Activated T-helper 1 cell treated with anti-CD3 and anti-CD28 coated beads, Interleukin-12 subunit alpha, Interleukin-12 subunit beta, Interleukin-2, Interleukin-4 antibody, amounts not matched to agents 30 ng/mL and 10 ng/mL and 1 ng/mL, durations not matched to agents 14 hours and 24 hours and 36 hours (primary cell): ENCODE results near the gene CTCF. TPM values are rescaled to one million over a fixed set of nuclear protein-coding genes. Genes with fewer than 3 reads are reported as not detected.

Source experiments
- DNase-seq: peaks from one replicate; pipeline ENCODE4 v3.0.0; 2021; ENCODE audit warnings: low spot score
- H3K27ac Mint-ChIP-seq: one replicate; pipeline ENCODE4 v1.8.0; 2021; ENCODE audit warnings: mild to moderate bottlenecking, mixed read lengths
- H3K27me3 Mint-ChIP-seq: one replicate; pipeline ENCODE4 v1.8.0; 2022; ENCODE audit warnings: mild to moderate bottlenecking, moderate library complexity, mixed read lengths; ENCODE audit not compliant: insufficient read depth
- H3K36me3 Mint-ChIP-seq: one replicate; pipeline ENCODE4 v1.8.0; 2021; ENCODE audit warnings: low read depth, mixed read lengths
- H3K4me1 Mint-ChIP-seq: one replicate; pipeline ENCODE4 v1.8.0; 2021; ENCODE audit warnings: low read depth, mixed read lengths
- H3K4me3 Mint-ChIP-seq: one replicate; pipeline ENCODE4 v1.8.0; 2021; ENCODE audit warnings: mild to moderate bottlenecking, moderate library complexity, mixed read lengths
- H3K9me3 Mint-ChIP-seq: one replicate; pipeline ENCODE4 v1.8.0; 2021; ENCODE audit warnings: mixed read lengths
- intact Hi-C: fragments of 100-400 bp; cut with micrococcal nuclease; formaldehyde crosslinking; loops from one replicate; pipeline ENCODE4 v1.15.1; 2024
- total RNA-seq: library from RNA; stranded (reverse); gene quantifications from 2 replicates; pipeline ENCODE4 v1.2.3, GENCODE V29; 2022

Gene CTCF
- total RNA-seq, 1 donor from 2014 or later, result 64.7 TPM

DNA sequence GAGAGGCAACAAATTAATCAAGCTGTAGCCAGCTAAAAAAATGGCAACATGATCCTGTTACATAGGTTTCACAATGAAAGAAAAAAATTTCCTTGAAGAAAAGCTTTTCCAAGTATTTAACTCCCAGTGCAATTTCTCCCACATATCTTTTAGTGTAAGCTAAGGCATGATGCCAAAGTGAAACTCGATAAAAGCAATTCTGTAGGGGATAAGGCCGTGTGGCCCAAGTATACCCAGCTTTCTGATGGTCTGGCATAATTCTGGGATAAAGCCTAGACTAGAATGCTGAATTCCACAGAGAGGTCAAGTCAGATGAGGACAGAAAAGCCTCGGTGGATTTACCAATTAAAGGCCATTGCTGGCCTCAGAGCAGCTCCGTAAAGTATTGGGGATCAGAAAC is 36.2 kb downstream of the CTCF start:
- Mint-ChIP-seq H3K36me3 (peaks cover 4% of the 10 kb centered on the region), H3K9me3 (no peaks in the 10 kb centered on the region), H3K27me3 (no peaks in the 10 kb centered on the region), H3K27ac (no peak overlapping the region), H3K4me1 (peaks cover 27% of the 10 kb centered on the region), H3K4me3 (no peak overlapping the region)
- intact Hi-C loops, result loop anchor here (5.0 kb wide), 1 partner anchor 36 kb away; the partner anchor contains the start of gene CTCF
- DNase-seq, result no peak

- Mint-ChIP-seq H3K4me3 (no peak overlapping the region), H3K27ac (peak overlapping the region; percentile 13), H3K4me1 (peaks cover 16% of the 10 kb centered on the region), H3K9me3 (no peaks in the 10 kb centered on the region), H3K36me3 (peaks cover 3% of the 10 kb centered on the region), H3K27me3 (no peaks in the 10 kb centered on the region)
- intact Hi-C loops, result no loop called here
- no peak for DNase-seq
Observed at GRCh38 chr16:67605641-67606040, 43.3 kb downstream of the CTCF start.

GRCh38 chr16:67606632-67607031 is 44.3 kb downstream of the CTCF start:
- no peak for DNase-seq
- no peak overlapping the region for H3K4me3 Mint-ChIP-seq
- peaks cover 16% of the 10 kb centered on the region for H3K4me1 Mint-ChIP-seq
- H3K27me3 Mint-ChIP-seq, result no peaks in the 10 kb centered on the region
- H3K27ac Mint-ChIP-seq, result no peak overlapping the region
- H3K9me3 Mint-ChIP-seq, result no peaks in the 10 kb centered on the region
- H3K36me3 Mint-ChIP-seq, result peaks cover 11% of the 10 kb centered on the region
- intact Hi-C loops, result no loop called here

DNA sequence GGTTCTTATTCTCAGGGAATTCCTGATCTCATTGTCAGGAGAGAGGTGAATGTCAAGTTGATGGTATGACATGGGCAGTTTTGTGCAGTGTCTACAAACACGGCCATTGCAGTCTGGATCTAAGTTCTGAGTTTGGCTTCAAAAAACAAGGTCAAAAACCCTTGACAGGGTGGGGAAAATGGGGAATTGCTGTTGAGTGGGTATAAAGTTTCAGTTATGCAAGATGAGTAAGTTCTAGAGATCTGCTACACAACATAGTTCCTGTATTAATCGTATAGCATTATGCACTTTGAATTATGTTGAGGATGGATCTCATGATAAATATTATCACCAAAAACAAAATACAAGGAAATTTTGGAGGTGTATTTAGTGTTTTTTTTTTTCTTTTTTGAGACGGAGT is 46.0 kb downstream of the CTCF start:
- Mint-ChIP-seq H3K27me3 (no peaks in the 10 kb centered on the region), H3K9me3 (no peaks in the 10 kb centered on the region), H3K4me3 (no peak overlapping the region), H3K36me3 (peaks cover 13% of the 10 kb centered on the region), H3K27ac (peak overlapping the region; percentile 44), H3K4me1 (peaks cover 16% of the 10 kb centered on the region)
- DNase-seq, result no peak
- intact Hi-C loops, result loop anchor here (2.0 kb wide), 1 partner anchor 62 kb away; no protein-coding TSS in a partner anchor

DNA sequence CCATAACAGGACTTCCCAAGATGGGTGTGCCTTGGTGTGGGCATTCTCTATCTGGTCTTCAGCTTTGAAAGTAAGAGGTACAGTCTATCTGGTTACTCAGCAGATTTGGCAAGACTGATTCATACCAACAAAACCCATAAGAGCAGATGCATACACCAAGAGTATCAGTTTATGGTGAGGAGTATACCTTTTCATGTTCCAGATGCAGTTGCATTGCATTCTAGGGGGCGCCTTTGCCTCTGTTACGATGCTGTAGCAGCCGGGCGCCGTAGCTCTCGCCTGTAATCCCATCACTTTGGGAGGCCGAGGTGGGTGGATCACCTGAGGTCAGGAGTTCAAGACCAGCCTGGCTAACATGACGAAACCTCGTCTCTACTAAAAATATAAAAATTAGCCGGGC is 51.5 kb downstream of the CTCF start:
- H3K4me3 Mint-ChIP-seq, result no peak overlapping the region
- intact Hi-C loops, result no loop called here
- H3K27ac Mint-ChIP-seq, result no peak overlapping the region
- H3K36me3 Mint-ChIP-seq, result peaks cover 42% of the 10 kb centered on the region
- DNase-seq, result no peak
- H3K9me3 Mint-ChIP-seq, result no peaks in the 10 kb centered on the region
- no peaks in the 10 kb centered on the region for H3K27me3 Mint-ChIP-seq
- H3K4me1 Mint-ChIP-seq, result no peaks in the 10 kb centered on the region

DNA sequence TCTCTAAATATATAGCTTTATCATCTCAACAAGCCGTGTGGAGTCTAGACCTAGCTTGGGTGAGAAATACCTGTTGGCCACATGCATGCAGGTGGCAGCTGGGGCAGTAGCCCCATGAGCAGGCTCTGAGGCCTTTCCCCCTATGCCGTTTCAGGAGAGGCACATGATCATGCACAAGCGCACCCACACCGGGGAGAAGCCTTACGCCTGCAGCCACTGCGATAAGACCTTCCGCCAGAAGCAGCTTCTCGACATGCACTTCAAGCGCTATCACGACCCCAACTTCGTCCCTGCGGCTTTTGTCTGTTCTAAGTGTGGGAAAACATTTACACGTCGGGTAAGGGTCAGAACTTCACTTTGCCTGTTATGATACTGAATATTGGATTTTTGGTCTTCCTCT is 65.9 kb downstream of the CTCF start:
- no peaks in the 10 kb centered on the region for H3K9me3 Mint-ChIP-seq
- H3K27ac Mint-ChIP-seq, result no peak overlapping the region
- intact Hi-C loops, result no loop called here
- no peak for DNase-seq
- H3K36me3 Mint-ChIP-seq, result peaks cover 40% of the 10 kb centered on the region
- no peak overlapping the region for H3K4me3 Mint-ChIP-seq
- H3K27me3 Mint-ChIP-seq, result no peaks in the 10 kb centered on the region
- no peaks in the 10 kb centered on the region for H3K4me1 Mint-ChIP-seq

GRCh38 chr16:67632415-67633172 is 70.3 kb downstream of the CTCF start:
- H3K36me3 Mint-ChIP-seq, result peaks cover 40% of the 10 kb centered on the region
- no peak for DNase-seq
- no peak overlapping the region for H3K27ac Mint-ChIP-seq
- no peaks in the 10 kb centered on the region for H3K27me3 Mint-ChIP-seq
- no peaks in the 10 kb centered on the region for H3K9me3 Mint-ChIP-seq
- intact Hi-C loops, result no loop called here
- no peaks in the 10 kb centered on the region for H3K4me1 Mint-ChIP-seq
- no peak overlapping the region for H3K4me3 Mint-ChIP-seq

GRCh38 chr16:67636713-67637112 is 74.4 kb downstream of the CTCF start:
- H3K36me3 Mint-ChIP-seq, result peaks cover 37% of the 10 kb centered on the region
- no peaks in the 10 kb centered on the region for H3K4me1 Mint-ChIP-seq
- H3K27me3 Mint-ChIP-seq, result no peaks in the 10 kb centered on the region
- no peak overlapping the region for H3K27ac Mint-ChIP-seq
- H3K4me3 Mint-ChIP-seq, result no peak overlapping the region
- intact Hi-C loops, result no loop called here
- no peak for DNase-seq
- no peaks in the 10 kb centered on the region for H3K9me3 Mint-ChIP-seq

DNA sequence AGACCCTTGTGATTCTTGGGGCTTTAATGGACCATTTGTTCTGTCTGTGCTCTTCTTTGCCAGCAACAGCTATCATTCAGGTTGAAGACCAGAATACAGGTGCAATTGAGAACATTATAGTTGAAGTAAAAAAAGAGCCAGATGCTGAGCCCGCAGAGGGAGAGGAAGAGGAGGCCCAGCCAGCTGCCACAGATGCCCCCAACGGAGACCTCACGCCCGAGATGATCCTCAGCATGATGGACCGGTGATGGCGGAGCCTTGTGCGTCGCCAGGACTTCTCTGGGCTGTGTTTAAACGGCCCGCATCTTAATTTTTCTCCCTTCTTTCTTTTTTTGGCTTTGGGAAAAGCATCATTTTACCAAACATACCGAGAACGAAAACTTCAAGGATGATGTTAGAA is 75.3 kb downstream of the CTCF start:
- Mint-ChIP-seq H3K4me1 (no peaks in the 10 kb centered on the region), H3K9me3 (no peaks in the 10 kb centered on the region), H3K4me3 (no peak overlapping the region), H3K27me3 (no peaks in the 10 kb centered on the region), H3K27ac (no peak overlapping the region), H3K36me3 (peaks cover 31% of the 10 kb centered on the region)
- intact Hi-C loops, result no loop called here
- DNase-seq, result no peak

DNA sequence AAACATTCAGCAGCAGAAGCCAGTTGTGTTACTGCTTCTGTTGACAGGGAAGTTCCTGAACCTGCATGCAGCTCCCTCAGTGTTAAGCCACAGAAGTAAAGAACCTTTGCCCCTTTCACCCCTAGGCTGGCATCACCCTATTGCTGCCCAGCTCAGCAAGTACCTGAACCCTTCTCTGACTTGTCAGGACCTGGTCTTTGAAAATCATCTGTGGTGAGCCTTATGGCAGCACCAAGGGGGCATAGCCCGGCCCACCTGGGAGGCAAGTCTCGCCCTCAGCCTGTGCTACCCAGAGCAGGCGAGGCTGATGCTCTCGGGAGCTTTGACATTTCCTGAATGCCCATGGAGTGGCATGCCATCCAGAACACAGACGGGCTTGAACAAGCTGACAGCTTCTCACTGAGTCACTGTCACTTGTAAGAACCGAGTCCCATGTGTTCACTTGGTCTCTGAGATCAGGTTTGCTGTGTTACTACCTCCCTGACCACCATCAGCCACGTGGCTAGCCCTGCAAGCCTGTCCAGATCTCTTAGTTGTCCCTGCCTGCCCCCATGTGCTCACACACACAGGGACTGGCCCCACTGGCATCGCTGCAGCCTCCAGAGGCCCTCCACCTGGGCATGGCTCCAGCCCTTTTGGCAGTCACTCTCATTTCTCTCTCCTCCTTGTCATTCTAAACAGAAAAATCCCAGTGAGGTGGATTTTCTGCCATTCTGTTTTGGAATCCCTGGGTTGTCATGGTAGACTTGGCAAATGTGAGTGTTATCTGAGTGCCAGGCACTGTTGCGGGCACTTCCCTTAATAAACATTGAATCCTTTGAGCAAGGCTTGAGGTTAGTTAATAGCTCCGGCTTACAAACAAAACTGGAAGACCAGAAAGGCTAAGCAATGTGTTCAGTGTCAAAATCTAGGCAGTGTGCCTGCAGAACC is 79.7 kb downstream of the CTCF start:
- Mint-ChIP-seq H3K27ac (no peak overlapping the region), H3K27me3 (no peaks in the 10 kb centered on the region), H3K9me3 (no peaks in the 10 kb centered on the region), H3K4me1 (no peaks in the 10 kb centered on the region), H3K4me3 (no peak overlapping the region), H3K36me3 (peaks cover 18% of the 10 kb centered on the region)
- DNase-seq, result no peak
- intact Hi-C loops, result no loop called here

DNA sequence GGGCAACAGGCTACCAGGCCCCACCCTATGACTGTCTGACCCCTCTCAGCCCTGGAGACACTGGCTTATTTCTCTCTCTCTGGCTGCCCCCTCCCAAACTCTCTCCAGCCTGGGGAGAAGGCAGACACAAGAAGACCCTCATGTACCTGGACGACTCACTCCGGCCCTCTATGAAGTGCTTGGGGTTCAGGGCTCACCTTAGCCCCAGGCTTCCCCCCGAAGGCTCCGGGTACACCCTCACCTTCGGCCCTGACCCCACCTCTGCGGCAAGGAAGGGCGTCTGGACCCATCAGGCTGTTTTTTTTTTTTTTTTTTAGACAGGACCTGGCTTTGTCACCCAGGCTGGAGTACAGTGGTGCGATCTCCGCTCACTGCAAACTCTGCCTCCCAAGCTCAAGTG is 81.7 kb downstream of the CTCF start:
- Mint-ChIP-seq H3K4me1 (no peaks in the 10 kb centered on the region), H3K4me3 (peak overlapping the region; percentile 78), H3K27ac (peak overlapping the region; percentile 63), H3K27me3 (no peaks in the 10 kb centered on the region), H3K9me3 (no peaks in the 10 kb centered on the region), H3K36me3 (peaks cover 8% of the 10 kb centered on the region)
- intact Hi-C loops, result loop anchor here (1.0 kb wide), 2 partner anchors 82 to 97 kb away; partner anchors contain the start of gene CTCF
- no peak for DNase-seq

DNA sequence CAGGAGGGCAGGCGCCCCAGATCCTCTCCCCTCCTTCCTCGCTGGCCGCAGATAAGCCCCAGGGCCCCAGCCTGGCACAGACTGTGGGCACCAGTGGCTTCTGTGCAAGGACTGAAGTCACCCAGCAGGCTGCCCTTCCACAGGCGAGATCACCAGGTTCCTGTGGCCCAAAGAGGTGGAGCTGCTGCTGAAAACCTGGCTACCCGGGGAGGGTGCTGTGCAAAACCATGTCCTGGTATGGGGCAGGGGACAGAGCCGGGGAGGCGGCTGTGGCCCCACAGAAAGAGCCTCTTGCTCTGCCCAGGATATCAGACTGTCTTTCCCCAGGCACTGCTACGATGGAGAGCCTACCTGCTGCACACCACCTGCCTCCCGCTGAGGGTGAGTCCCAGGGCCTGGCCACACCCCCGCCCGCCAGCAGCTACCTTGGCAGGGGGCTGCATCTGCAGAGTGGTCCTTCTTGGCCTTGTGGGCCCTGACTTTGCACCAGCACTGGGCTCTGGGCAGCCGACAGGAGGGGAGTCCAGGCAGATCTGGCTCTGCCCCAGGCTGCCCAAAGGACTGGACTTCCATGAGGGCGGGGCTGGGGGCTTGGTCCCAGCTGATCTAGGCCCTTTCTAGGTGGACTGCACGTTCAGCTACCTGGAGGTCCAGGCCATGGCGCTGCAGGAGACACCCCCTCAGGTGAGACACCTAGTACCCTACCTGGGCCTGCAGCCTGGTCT is 83.2 kb downstream of the CTCF start:
- Mint-ChIP-seq H3K4me1 (no peaks in the 10 kb centered on the region), H3K36me3 (peaks cover 12% of the 10 kb centered on the region), H3K9me3 (no peaks in the 10 kb centered on the region), H3K4me3 (peak overlapping the region; percentile 89), H3K27ac (peak overlapping the region; percentile 94), H3K27me3 (no peaks in the 10 kb centered on the region)
- DNase-seq, result no peak
- intact Hi-C loops, result loop anchor here (1.0 kb wide), 3 partner anchors 15 to 164 kb away; partner anchors contain the start of genes ACD, ATP6V0D1 and PARD6A
